GM19099 (cell line): Measurements from ENCODE around the gene DGKI.

Experiments
- POLR2A ChIP-seq: IDR thresholded peaks from 3 replicates; pipeline ENCODE4 v1.6.1; 2011; ENCODE audit warnings: low read depth; ENCODE audit not compliant: insufficient read length; ENCODE audit errors: extremely low read depth

Gene DGKI

GRCh38 chr7:137342828-137343261 is 503.9 kb downstream of the DGKI start:
- TF ChIP-seq POLR2A, result no peak

GRCh38 chr7:137342265-137342664 is 504.5 kb downstream of the DGKI start:
- TF ChIP-seq POLR2A, result no peak

- no peak for TF ChIP-seq POLR2A
Observed at GRCh38 chr7:137337902-137338301, 508.9 kb downstream of the DGKI start.

- no peak for TF ChIP-seq POLR2A
Observed at GRCh38 chr7:137335814-137336213, 511.0 kb downstream of the DGKI start.

- no peak for TF ChIP-seq POLR2A
Observed at GRCh38 chr7:137331378-137331777, 515.4 kb downstream of the DGKI start.
